DND-41 (cell line): ENCODE measurements around the gene PVALEF.

ENCODE experiments used
- ATAC-seq: fragments of 200-7000 bp; cut with Tn5 transposase; 3 replicates; pipeline ENCODE4 v1.9.1; 2021; ENCODE audit warnings: low read depth; ENCODE audit not compliant: insufficient read depth
- DNase-seq: peaks from one replicate; pipeline ENCODE4 v3.0.0-alpha.2; 2020
- H2AFZ ChIP-seq: 2 replicates; pipeline ENCODE4 v1.6.0; 2012; ENCODE audit warnings: low read depth, low read length
- H3K27ac ChIP-seq: 2 replicates; pipeline ENCODE4 v1.5.1; 2012; ENCODE audit warnings: low read length, inconsistent platforms
- H3K27me3 ChIP-seq: fragments of 200-600 bp; sonication (generic); 2 replicates; pipeline ENCODE4 v1.6.0; 2012; ENCODE audit warnings: low read length, mild to moderate bottlenecking, inconsistent platforms; ENCODE audit not compliant: insufficient read depth, poor library complexity
- H3K36me3 ChIP-seq: 2 replicates; pipeline ENCODE4 v1.5.1; 2012; ENCODE audit warnings: low read length, inconsistent platforms; ENCODE audit not compliant: insufficient read depth
- H3K4me1 ChIP-seq: 2 replicates; pipeline ENCODE4 v1.5.1; 2012; ENCODE audit warnings: mild to moderate bottlenecking, low read length; ENCODE audit not compliant: insufficient read depth
- H3K4me2 ChIP-seq: 2 replicates; pipeline ENCODE4 v1.6.0; 2012; ENCODE audit warnings: mild to moderate bottlenecking, moderate library complexity, low read length, inconsistent platforms; ENCODE audit not compliant: insufficient read depth
- H3K4me3 ChIP-seq, 2 experiments: fragments of 200-600 bp in 1 of 2; shearing (Covaris generic) in 1 of 2; 2 replicates each; pipeline ENCODE4 v1.5.1; 2012 to 2016; ENCODE audit warnings: inconsistent platforms in 2 of 2, low read length in 2 of 2, mild to moderate bottlenecking in 2 of 2, low read depth in 1 of 2, moderate library complexity in 1 of 2
- H3K79me2 ChIP-seq: 2 replicates; pipeline ENCODE4 v1.6.0; 2012; ENCODE audit warnings: low read length, inconsistent platforms; ENCODE audit not compliant: insufficient read depth
- H3K9ac ChIP-seq: 2 replicates; pipeline ENCODE4 v1.6.0; 2012; ENCODE audit warnings: low read depth, mild to moderate bottlenecking, inconsistent platforms, low read length, moderate library complexity
- H3K9me3 ChIP-seq: 2 replicates; pipeline ENCODE4 v1.5.1; 2012; ENCODE audit warnings: low read length, moderate library complexity, mild to moderate bottlenecking, inconsistent platforms; ENCODE audit not compliant: insufficient read depth, severe bottlenecking
- H4K20me1 ChIP-seq: 2 replicates; pipeline ENCODE4 v1.6.0; 2012; ENCODE audit warnings: low read length; ENCODE audit not compliant: insufficient read depth
- EZH2 ChIP-seq: IDR thresholded peaks from 3 replicates; pipeline ENCODE4 v1.6.1; 2012; ENCODE audit warnings: borderline replicate concordance, low read depth, mild to moderate bottlenecking, moderate library complexity, low read length, inconsistent platforms; ENCODE audit not compliant: severe bottlenecking
- TF ChIP-seq, protein P1 (sequence below): IDR thresholded peaks from 2 replicates; pipeline ENCODE4 v1.5.1; 2012; ENCODE audit warnings: borderline replicate concordance, low read length, moderate library complexity, mild to moderate bottlenecking; ENCODE audit not compliant: poor library complexity, severe bottlenecking; ENCODE audit errors: extremely low read depth

PVALEF gene

DNA sequence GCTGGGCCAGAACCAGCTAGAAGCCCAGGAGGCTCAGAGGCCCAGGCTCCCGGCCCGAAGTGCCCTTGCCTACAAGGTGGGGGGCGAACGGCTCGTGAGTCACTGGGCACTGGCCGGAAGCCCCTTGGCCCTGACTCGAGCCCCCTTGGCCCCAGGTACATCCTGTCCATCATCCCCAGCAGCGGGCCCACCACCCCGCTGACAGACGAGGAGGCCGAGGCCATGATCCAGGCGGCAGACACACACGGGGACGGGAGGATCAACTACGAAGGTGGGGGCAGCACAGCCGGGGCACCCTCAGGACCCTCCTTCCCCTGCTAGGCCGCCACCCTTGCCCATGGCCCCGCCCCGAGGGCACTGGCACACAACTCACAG is 16.5 kb downstream of the PVALEF start:
- Histone ChIP-seq H3K4me3 (no peak overlapping the region), H2AFZ (no peak overlapping the region), H3K36me3 (no peaks in the 10 kb centered on the region), H3K4me2 (no peak overlapping the region), H3K4me1 (no peaks in the 10 kb centered on the region), H3K9ac (no peak overlapping the region), H3K27me3 (no peaks in the 10 kb centered on the region), H3K9me3 (no peaks in the 10 kb centered on the region), H3K79me2 (no peaks in the 10 kb centered on the region), H4K20me1 (no peaks in the 10 kb centered on the region; the same call in 1 of the 2 replicates), H3K27ac (no peak overlapping the region)
- no peak for DNase-seq
- no peak for ATAC-seq
- no peak for TF ChIP-seq EZH2
- TF ChIP-seq, protein P1, sequence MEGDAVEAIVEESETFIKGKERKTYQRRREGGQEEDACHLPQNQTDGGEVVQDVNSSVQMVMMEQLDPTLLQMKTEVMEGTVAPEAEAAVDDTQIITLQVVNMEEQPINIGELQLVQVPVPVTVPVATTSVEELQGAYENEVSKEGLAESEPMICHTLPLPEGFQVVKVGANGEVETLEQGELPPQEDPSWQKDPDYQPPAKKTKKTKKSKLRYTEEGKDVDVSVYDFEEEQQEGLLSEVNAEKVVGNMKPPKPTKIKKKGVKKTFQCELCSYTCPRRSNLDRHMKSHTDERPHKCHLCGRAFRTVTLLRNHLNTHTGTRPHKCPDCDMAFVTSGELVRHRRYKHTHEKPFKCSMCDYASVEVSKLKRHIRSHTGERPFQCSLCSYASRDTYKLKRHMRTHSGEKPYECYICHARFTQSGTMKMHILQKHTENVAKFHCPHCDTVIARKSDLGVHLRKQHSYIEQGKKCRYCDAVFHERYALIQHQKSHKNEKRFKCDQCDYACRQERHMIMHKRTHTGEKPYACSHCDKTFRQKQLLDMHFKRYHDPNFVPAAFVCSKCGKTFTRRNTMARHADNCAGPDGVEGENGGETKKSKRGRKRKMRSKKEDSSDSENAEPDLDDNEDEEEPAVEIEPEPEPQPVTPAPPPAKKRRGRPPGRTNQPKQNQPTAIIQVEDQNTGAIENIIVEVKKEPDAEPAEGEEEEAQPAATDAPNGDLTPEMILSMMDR: no peak

DNA sequence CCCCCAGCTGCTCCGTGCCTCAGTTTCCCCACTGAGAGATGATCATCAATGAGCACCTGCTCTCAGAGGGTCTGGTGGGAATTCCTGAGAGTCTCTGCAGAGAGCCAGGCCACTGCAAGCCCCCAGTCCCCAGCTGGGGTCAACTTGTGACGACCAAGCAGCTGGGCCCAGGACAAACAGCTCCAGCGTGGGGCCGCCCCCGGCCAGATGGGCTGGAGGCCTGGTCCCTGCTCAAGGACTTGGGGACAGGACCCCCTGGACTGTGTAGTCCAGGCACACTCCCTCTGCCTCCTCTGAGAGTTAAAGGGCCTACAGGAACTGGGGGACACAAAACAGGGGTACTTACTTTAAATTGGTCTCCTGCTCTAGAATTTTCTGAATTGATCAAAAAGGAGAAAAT is 17.3 kb downstream of the PVALEF start:
- no peak overlapping the region for H3K27ac ChIP-seq
- H3K4me1 ChIP-seq: no peaks in the 10 kb centered on the region
- H4K20me1 ChIP-seq: no peaks in the 10 kb centered on the region; the same call in 1 of the 2 replicates
- no peak overlapping the region for H3K9ac ChIP-seq
- H3K4me3 ChIP-seq: no peak overlapping the region
- no peak overlapping the region for H2AFZ ChIP-seq
- H3K36me3 ChIP-seq: no peaks in the 10 kb centered on the region
- no peak for DNase-seq
- no peaks in the 10 kb centered on the region for H3K79me2 ChIP-seq
- H3K9me3 ChIP-seq: no peaks in the 10 kb centered on the region
- ATAC-seq: no peak
- H3K27me3 ChIP-seq: no peaks in the 10 kb centered on the region
- H3K4me2 ChIP-seq: no peak overlapping the region
- no peak for TF ChIP-seq EZH2

DNA sequence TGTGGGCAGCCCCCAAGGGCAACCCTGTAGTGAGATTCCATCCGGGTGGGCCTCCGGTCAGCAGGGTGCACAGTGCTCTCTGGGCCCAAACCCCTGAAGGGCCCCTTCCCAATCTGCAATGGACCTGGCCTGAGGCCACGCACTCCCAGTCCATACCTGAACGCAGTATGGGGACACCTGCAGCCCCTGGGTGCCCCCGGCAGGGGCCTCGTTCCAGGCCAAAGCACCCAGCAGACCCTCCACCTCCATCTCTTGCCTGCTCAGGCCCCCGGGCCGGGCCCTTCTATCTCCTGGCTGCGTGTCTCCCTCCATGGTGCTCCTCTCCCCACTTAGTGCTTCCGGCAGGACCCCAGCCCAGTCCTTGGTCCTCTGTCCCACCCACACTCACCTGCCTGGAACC is 18.0 kb downstream of the PVALEF start:
- H3K79me2 ChIP-seq: no peaks in the 10 kb centered on the region
- no peak overlapping the region for H3K9ac ChIP-seq
- no peaks in the 10 kb centered on the region for H3K4me1 ChIP-seq
- H3K4me3 ChIP-seq: no peak overlapping the region
- DNase-seq (no peak), ATAC-seq (no peak)
- H3K27me3 ChIP-seq: no peaks in the 10 kb centered on the region
- no peak overlapping the region for H3K4me2 ChIP-seq
- TF ChIP-seq EZH2: no peak
- TF ChIP-seq, protein P1: no peak
- H3K36me3 ChIP-seq: no peaks in the 10 kb centered on the region
- H3K9me3 ChIP-seq: no peaks in the 10 kb centered on the region
- no peak overlapping the region for H2AFZ ChIP-seq
- H3K27ac ChIP-seq: no peak overlapping the region
- no peaks in the 10 kb centered on the region; the same call in 1 of the 2 replicates for H4K20me1 ChIP-seq

DNA sequence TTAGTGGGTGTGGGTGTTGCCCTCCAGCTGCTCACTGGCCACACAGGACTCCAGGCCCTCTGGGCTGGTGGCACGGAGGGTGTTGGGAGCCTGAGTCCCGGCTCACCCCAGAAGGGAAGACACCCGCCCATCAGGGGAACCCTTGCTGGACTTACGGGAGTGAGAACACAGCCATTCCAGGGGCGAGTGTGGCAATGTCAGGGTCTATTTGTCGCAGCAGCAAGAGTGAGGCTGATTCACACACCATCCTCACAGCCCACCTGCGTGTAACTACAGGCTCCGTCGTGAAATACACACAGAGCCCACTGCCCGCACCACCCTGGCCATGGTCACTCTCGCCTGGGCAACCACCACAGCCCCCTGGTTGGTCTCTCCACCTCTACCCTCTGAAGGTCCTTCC is 18.5 kb downstream of the PVALEF start:
- ATAC-seq (0 out of 3 replicates have a peak, but pooled peaks have one; percentile 18), DNase-seq (no peak)
- Histone ChIP-seq H3K9ac (no peak overlapping the region), H3K4me2 (no peak overlapping the region), H4K20me1 (no peaks in the 10 kb centered on the region; the same call in 1 of the 2 replicates), H3K4me1 (no peaks in the 10 kb centered on the region), H3K4me3 (no peak overlapping the region), H3K27me3 (no peaks in the 10 kb centered on the region), H3K27ac (no peak overlapping the region), H2AFZ (no peak overlapping the region), H3K36me3 (no peaks in the 10 kb centered on the region), H3K79me2 (no peaks in the 10 kb centered on the region), H3K9me3 (no peaks in the 10 kb centered on the region)
- TF ChIP-seq, protein P1: no peak
- TF ChIP-seq EZH2: no peak
